Spleen (tissue), 11 donors: Measurements from ENCODE around the gene CDYL2. TPM values are rescaled to one million over a fixed set of nuclear protein-coding genes. Genes with fewer than 3 reads are reported as not detected.

Experiments used
- DNase-seq: peaks from one replicate; pipeline ENCODE4 v3.0.0-alpha.2; 2020
- H3K27ac ChIP-seq, 8 donors: fragments of 200-600 bp; sonication (generic) in 7 of 8; 1 replicate in 4 of 8; 2 replicates in 4 of 8; pipeline versions ENCODE4 v1.5.0 to v1.8.0; 2016 to 2021; ENCODE audit warnings: inconsistent platforms in 4 of 8, mild to moderate bottlenecking in 4 of 8, moderate library complexity in 1 of 8
- H3K27me3 ChIP-seq, 7 donors: fragments of 200-600 bp; sonication (generic) in 6 of 7; replicated peaks in 1 of 7; 1 replicate in 4 of 7; 2 replicates in 3 of 7; pipeline versions ENCODE4 v1.5.0 to v1.8.0; 2016 to 2021; ENCODE audit warnings: inconsistent platforms in 3 of 7, mild to moderate bottlenecking in 1 of 7
- H3K36me3 ChIP-seq, 6 donors: fragments of 200-600 bp; sonication (generic) in 5 of 6; 1 replicate in 4 of 6; 2 replicates in 2 of 6; pipeline versions ENCODE4 v1.5.0 to v1.8.0; 2016 to 2021; ENCODE audit warnings: inconsistent platforms in 2 of 6
- H3K4me1 ChIP-seq, 6 donors: fragments of 200-600 bp; sonication (generic) in 5 of 6; 1 replicate in 3 of 6; 2 replicates in 3 of 6; pipeline versions ENCODE4 v1.5.0 to v1.8.0; 2016 to 2021; ENCODE audit warnings: inconsistent platforms in 3 of 6
- H3K4me3 ChIP-seq, 8 donors: fragments of 200-600 bp; sonication (generic) in 7 of 8; 1 replicate in 4 of 8; 2 replicates in 4 of 8; pipeline versions ENCODE4 v1.5.0 to v1.8.0; 2016 to 2021; ENCODE audit warnings: inconsistent platforms in 4 of 8, mild to moderate bottlenecking in 4 of 8, moderate library complexity in 2 of 8
- H3K9me3 ChIP-seq, 8 donors: fragments of 200-600 bp; sonication (generic) in 7 of 8; 1 replicate in 4 of 8; 2 replicates in 4 of 8; pipeline versions ENCODE4 v1.5.0 to v1.8.0; 2016 to 2021; ENCODE audit warnings: inconsistent platforms in 4 of 8
- CTCF ChIP-seq, 11 experiments: fragments of 200-600 bp in 7 of 11; fragments of 450-650 bp in 4 of 11; sonication (generic) in 4 of 11; IDR thresholded peaks in 8 of 11; conservative IDR thresholded peaks in 3 of 11; 1 replicate in 7 of 11; 2 replicates in 4 of 11; pipeline versions ENCODE4 v1.4.0 to v1.8.0; 2016 to 2021; ENCODE audit warnings: antibody characterized with exemption in 11 of 11, inconsistent platforms in 4 of 11, mild to moderate bottlenecking in 1 of 11
- POLR2A ChIP-seq, 3 donors: fragments of 450-650 bp; IDR thresholded peaks; one replicate each; pipeline ENCODE4 v1.5.1; 2017; ENCODE audit warnings: antibody characterized with exemption in 3 of 3, mild to moderate bottlenecking in 1 of 3
- POLR2AphosphoS5 ChIP-seq, 3 donors: sonication (generic); formaldehyde crosslinking; IDR thresholded peaks; one replicate each; pipeline ENCODE4 v1.5.1; 2017; ENCODE audit warnings: antibody characterized with exemption in 3 of 3
- WGBS, 5 donors: extraction: QIAGEN DNeasy Blood & Tissue Kit in 3 of 5; methylation state at CpG; one replicate each; pipeline versions ENCODE4 v1.1.5 to v1.1.7; 2013 to 2018; 5-methylcytosine and 5-hydroxymethylcytosine counted together
- intact Hi-C: fragments of 100-400 bp; cut with DNase I; formaldehyde crosslinking; loops from one replicate; pipeline ENCODE4 v1.15.0; 2023; ENCODE audit warnings: low total_unique reads
- polyA plus RNA-seq, 3 donors: library from polyadenylated mRNA; stranded (reverse); fragments of 200-250 nt; gene quantifications; one replicate each; pipeline ENCODE4 v1.2.1, GENCODE V29; 2013
- total RNA-seq, 7 donors: library from RNA; depleted of rRNA in 3 of 7; stranded (reverse); fragments of >200 nt in 3 of 7; fragmentation: NEBNext Ultra II Directional in 4 of 7; extraction: Animal tissue kit (Norgen Biotek cat#: 25700) in 4 of 7; gene quantifications; one replicate each; pipeline versions ENCODE4 v1.1.0 to v1.2.1, GENCODE V29; 2016 to 2021
- donor health status: healthy with polysubstance abuse.
- donor health status: DM: no; HTN: no; CAD: no; lungs with moderate emphysema.
- donor health status: DM: no; HTN: no; CAD: no.
- donor health status: Bipolar disorder and iron deficiency.
- donor health status: healthy.
- donor health status: DM: no; HTN: no; CAD: no.
- donor health status: DM: yes; HTN: yes; CAD: no.

CDYL2 gene
- total and polyA plus RNA-seq, 10 donors = 1.4 to 28.3 (median 12.5) TPM

- TF ChIP-seq CTCF (IDR thresholded peaks at IDR 0.05 in 8 of 11, conservative IDR thresholded peaks at IDR 0.05 in 3 of 11) (no peak), POLR2AphosphoS5 (IDR thresholded peaks at IDR 0.05) (no peak), POLR2A (IDR thresholded peaks at IDR 0.05) (no peak)
- H3K4me1 ChIP-seq = no peaks in the 10 kb centered on the region
- H3K36me3 ChIP-seq = peaks cover 0 to 12% (median 1%) of the 10 kb centered on the region in 6 donors
- no peak overlapping the region for H3K4me3 ChIP-seq
- no peak for DNase-seq
- intact Hi-C loops = no loop called here
- 94 to 96% (median 95%) methylated on average over 4 of the region's 4 CpGs for WGBS, 5 donors
- peaks cover 0 to 26% (median 14%) of the 10 kb centered on the region in 8 donors for H3K9me3 ChIP-seq
- no peaks in the 10 kb centered on the region for H3K27me3 ChIP-seq
- H3K27ac ChIP-seq = no peak overlapping the region
These were observed 166.8 kb downstream of the CDYL2 start for GRCh38 chr16:80637621-80638020.

GRCh38 chr16:80631581-80631980 is 172.8 kb downstream of the CDYL2 start:
- Histone ChIP-seq H3K4me3 (no peak overlapping the region), H3K4me1 (no peaks in the 10 kb centered on the region), H3K9me3 (peaks cover 0 to 35% (median 21%) of the 10 kb centered on the region in 8 donors), H3K27me3 (no peaks in the 10 kb centered on the region), H3K36me3 (peaks cover 0 to 58% (median 2%) of the 10 kb centered on the region in 6 donors), H3K27ac (no peak overlapping the region)
- intact Hi-C loops = no loop called here
- TF ChIP-seq CTCF (IDR thresholded peaks at IDR 0.05 in 8 of 11, conservative IDR thresholded peaks at IDR 0.05 in 3 of 11) (no peak), POLR2A (IDR thresholded peaks at IDR 0.05) (no peak), POLR2AphosphoS5 (IDR thresholded peaks at IDR 0.05) (no peak)
- WGBS, 5 donors = 77 to 98% (median 94%) methylated on average over 3 of the region's 3 CpGs
- no peak for DNase-seq

- H3K27me3 ChIP-seq = no peaks in the 10 kb centered on the region
- no peak for TF ChIP-seq POLR2AphosphoS5 (IDR thresholded peaks at IDR 0.05)
- no peak for TF ChIP-seq CTCF (IDR thresholded peaks at IDR 0.05 in 8 of 11, conservative IDR thresholded peaks at IDR 0.05 in 3 of 11)
- TF ChIP-seq POLR2A (IDR thresholded peaks at IDR 0.05) = no peak
- H3K36me3 ChIP-seq = peaks cover 0 to 57% (median 2%) of the 10 kb centered on the region in 6 donors
- 59 to 69% (median 64%) methylated on average over 3 of the region's 3 CpGs for WGBS, 5 donors
- H3K9me3 ChIP-seq = peaks cover 0 to 25% (median 12%) of the 10 kb centered on the region in 8 donors
- H3K4me1 ChIP-seq = no peaks in the 10 kb centered on the region
- intact Hi-C loops = no loop called here
- no peak overlapping the region for H3K27ac ChIP-seq
- H3K4me3 ChIP-seq = no peak overlapping the region
- DNase-seq = no peak
These were observed 176.1 kb downstream of the CDYL2 start for GRCh38 chr16:80628254-80628653.

- 60 to 76% (median 67%) methylated on average over 1 of the region's 1 CpG for WGBS, 5 donors
- intact Hi-C loops = no loop called here
- Histone ChIP-seq H3K4me3 (no peak overlapping the region), H3K36me3 (peaks cover 0 to 46% (median 0%) of the 10 kb centered on the region in 6 donors), H3K27ac (no peak overlapping the region), H3K4me1 (no peaks in the 10 kb centered on the region), H3K27me3 (no peaks in the 10 kb centered on the region), H3K9me3 (peaks cover 0 to 25% (median 12%) of the 10 kb centered on the region in 8 donors)
- DNase-seq = no peak
- TF ChIP-seq CTCF (IDR thresholded peaks at IDR 0.05 in 8 of 11, conservative IDR thresholded peaks at IDR 0.05 in 3 of 11) (no peak), POLR2AphosphoS5 (IDR thresholded peaks at IDR 0.05) (no peak), POLR2A (IDR thresholded peaks at IDR 0.05) (no peak)
These were observed 177.3 kb downstream of the CDYL2 start for GRCh38 chr16:80627108-80627507.
